HCT116 (cell line): ENCODE measurements around the gene RBCK1. TPM values are rescaled to one million over a fixed set of nuclear protein-coding genes. Genes with fewer than 3 reads are reported as not detected.

Experiments
- ATAC-seq: fragments of 200-7000 bp; cut with Tn5 transposase; 2 replicates; pipeline ENCODE4 v1.9.1; 2020; ENCODE audit warnings: mild to moderate bottlenecking, moderate library complexity
- BruUV-seq: library from RNA; stranded (reverse); fragments of 400-500 nt; replicated peaks from 2 replicates; lab custom pipeline; 2021; lab: Mats Ljungman, UMichigan
- CTCF ChIA-PET: fragments of 300-600 bp; sonication (Branson Sonifier 250); formaldehyde crosslinking; loops from one replicate; lab custom pipeline; 2021; ENCODE audit warnings: antibody characterized with exemption; lab: Charles Lee
- POLR2A ChIA-PET: fragments of 300-600, 350-600 bp; sonication (Branson Sonifier 250); formaldehyde crosslinking; loops from one replicate; lab custom pipeline; 2021; ENCODE audit warnings: antibody characterized with exemption; lab: Charles Lee
- RAD21 ChIA-PET, 2 experiments: fragments of 300-600 bp; sonication (Branson Sonifier 250); formaldehyde crosslinking; loops; one replicate each; lab custom pipeline; 2023; ENCODE audit warnings: low total read pairs in 2 of 2; ENCODE audit not compliant: uncharacterized antibody in 2 of 2, unreplicated experiment in 2 of 2, low non-redundant PET in 1 of 2; lab: Charles Lee
- DNase-seq: peaks from one replicate; pipeline ENCODE4 v3.0.0-alpha.2; 2010; ENCODE audit warnings: low read depth, low spot score
- H2AFZ ChIP-seq: fragments of 200-600 bp; shearing (Covaris generic), sonication (generic); 2 replicates; pipeline ENCODE4 v1.6.1; 2017; ENCODE audit warnings: low read depth, mixed run types, mixed read lengths, antibody characterized with exemption, low read length; ENCODE audit not compliant: poor library complexity, severe bottlenecking
- H3K27ac ChIP-seq: 2 replicates; pipeline ENCODE4 v1.5.1; 2012; ENCODE audit warnings: low read depth, low read length
- H3K27me3 ChIP-seq: fragments of 200-600 bp; sonication (generic); 2 replicates; pipeline ENCODE4 v1.6.1; 2016; ENCODE audit warnings: mixed run types, low read length, mixed read lengths; ENCODE audit not compliant: insufficient read depth
- H3K36me3 ChIP-seq, 2 experiments: fragments of 200-500 bp in 1 of 2; fragments of 200-600 bp in 1 of 2; sonication (Bioruptor generic) in 1 of 2; sonication (generic) in 1 of 2; 2 replicates each; pipeline versions ENCODE4 v1.5.1 to v1.6.1; 2014 to 2016; ENCODE audit warnings: low read length in 2 of 2, inconsistent platforms in 1 of 2, mixed read lengths in 1 of 2, mixed run types in 1 of 2; ENCODE audit not compliant: insufficient read depth in 2 of 2, control insufficient read depth in 1 of 2
- H3K4me1 ChIP-seq, 2 experiments: fragments of 200-600 bp in 1 of 2; sonication (generic) in 1 of 2; 2 replicates each; pipeline versions ENCODE4 v1.5.1 to v1.6.1; 2012 to 2017; ENCODE audit warnings: low read length in 2 of 2, inconsistent platforms in 1 of 2, mild to moderate bottlenecking in 1 of 2, mixed read lengths in 1 of 2, mixed run types in 1 of 2, moderate library complexity in 1 of 2; ENCODE audit not compliant: insufficient read depth in 2 of 2, control insufficient read depth in 1 of 2
- H3K4me2 ChIP-seq: fragments of 200-600 bp; sonication (generic); 2 replicates; pipeline ENCODE4 v1.6.1; 2017; ENCODE audit warnings: mixed run types, low read length, mixed read lengths
- H3K4me3 ChIP-seq, 2 experiments: fragments of 200-600 bp in 1 of 2; sonication (generic) in 1 of 2; replicated peaks in 1 of 2; 2 replicates each; pipeline ENCODE4 v1.5.1; 2011 to 2016; ENCODE audit warnings: low read length in 2 of 2, control low read depth in 1 of 2, low read depth in 1 of 2, mild to moderate bottlenecking in 1 of 2, mixed read lengths in 1 of 2, mixed run types in 1 of 2
- H3K79me2 ChIP-seq: fragments of 200-600 bp; sonication (generic); 2 replicates; pipeline ENCODE4 v1.6.1; 2017; ENCODE audit warnings: mild to moderate bottlenecking, mixed run types, low read length, moderate library complexity, mixed read lengths; ENCODE audit not compliant: insufficient read depth
- H3K9ac ChIP-seq: fragments of 200-600 bp; sonication (generic); 2 replicates; pipeline ENCODE4 v1.6.1; 2016; ENCODE audit warnings: low read length, mixed read lengths
- H3K9me2 ChIP-seq: fragments of 200-600 bp; sonication (generic), shearing (Covaris generic); 2 replicates; pipeline ENCODE4 v1.6.1; 2017; ENCODE audit warnings: mixed run types, mild to moderate bottlenecking, moderate library complexity; ENCODE audit not compliant: insufficient read depth
- H3K9me3 ChIP-seq, 2 experiments: fragments of 200-500 bp in 1 of 2; fragments of 200-600 bp in 1 of 2; sonication (Bioruptor generic) in 1 of 2; sonication (generic) in 1 of 2; 2 replicates each; pipeline ENCODE4 v1.6.1; 2014 to 2017; ENCODE audit warnings: low read length in 2 of 2, mixed read lengths in 2 of 2, inconsistent platforms in 1 of 2, low read depth in 1 of 2, mild to moderate bottlenecking in 1 of 2, mixed run types in 1 of 2, moderate library complexity in 1 of 2; ENCODE audit not compliant: control insufficient read depth in 1 of 2, insufficient read depth in 1 of 2
- H4K20me1 ChIP-seq: fragments of 200-600 bp; sonication (generic), shearing (Covaris generic); 2 replicates; pipeline ENCODE4 v1.6.1; 2017; ENCODE audit warnings: mixed run types, mild to moderate bottlenecking, moderate library complexity; ENCODE audit not compliant: insufficient read depth
- ATF3 ChIP-seq: IDR thresholded peaks from 2 replicates; pipeline ENCODE4 v1.6.1; 2012
- CBX3 ChIP-seq: IDR thresholded peaks from 2 replicates; pipeline ENCODE4 v1.6.1; 2012; ENCODE audit warnings: low read depth
- CEBPB ChIP-seq: IDR thresholded peaks from 2 replicates; pipeline ENCODE4 v1.6.1; 2012; ENCODE audit warnings: low read depth
- CTCF ChIP-seq, 3 experiments: fragments of 200-600 bp in 1 of 3; sonication (generic) in 1 of 3; IDR thresholded peaks in 2 of 3; conservative IDR thresholded peaks in 1 of 3; 2 replicates each; pipeline ENCODE4 v1.5.1; 2012 to 2017; ENCODE audit warnings: low read depth in 2 of 3, low read length in 2 of 3, antibody characterized with exemption in 1 of 3, borderline replicate concordance in 1 of 3, control low read depth in 1 of 3, mild to moderate bottlenecking in 1 of 3, mixed read lengths in 1 of 3, mixed run types in 1 of 3, moderate library complexity in 1 of 3; ENCODE audit not compliant: insufficient read depth in 1 of 3
- EZH2 ChIP-seq: fragments of 200-600 bp; sonication (generic); IDR thresholded peaks from 2 replicates; pipeline ENCODE4 v1.6.1; 2017; ENCODE audit warnings: antibody characterized with exemption, mixed run types
- EZH2phosphoT487 ChIP-seq: fragments of 200-600 bp; IDR thresholded peaks from 2 replicates; pipeline ENCODE4 v1.6.1; 2018; ENCODE audit warnings: antibody characterized with exemption, borderline replicate concordance
- JUND ChIP-seq: IDR thresholded peaks from 2 replicates; pipeline ENCODE4 v1.6.1; 2012
- POLR2A ChIP-seq: IDR thresholded peaks from 2 replicates; pipeline ENCODE4 v1.7.0; 2011; ENCODE audit warnings: borderline replicate concordance; ENCODE audit not compliant: insufficient read depth, insufficient read length; ENCODE audit errors: extremely low read depth
- POLR2AphosphoS5 ChIP-seq: IDR thresholded peaks from 2 replicates; pipeline ENCODE4 v1.6.1; 2011; ENCODE audit warnings: mild to moderate bottlenecking, low read depth, low read length, moderate library complexity
- REST ChIP-seq: IDR thresholded peaks from 2 replicates; pipeline ENCODE4 v1.6.1; 2012; ENCODE audit warnings: low read depth
- SRF ChIP-seq: IDR thresholded peaks from 2 replicates; pipeline ENCODE4 v1.6.1; 2012; ENCODE audit warnings: low read depth
- ZBTB33 ChIP-seq: IDR thresholded peaks from 2 replicates; pipeline ENCODE4 v1.6.1; 2011; ENCODE audit warnings: mild to moderate bottlenecking, low read length, moderate library complexity; ENCODE audit not compliant: insufficient replicate concordance; ENCODE audit errors: extremely low read depth
- ZFX ChIP-seq: fragments of 450-650 bp; IDR thresholded peaks from 2 replicates; pipeline ENCODE4 v1.6.1; 2017
- ZNF274 ChIP-seq: fragments of 200-500 bp; sonication (Bioruptor generic); IDR thresholded peaks from 2 replicates; pipeline ENCODE4 v1.6.1; 2014; ENCODE audit warnings: mild to moderate bottlenecking, low read depth, low read length, inconsistent platforms
- intact Hi-C: fragments of 100-400 bp; cut with micrococcal nuclease; formaldehyde crosslinking; loops from 2 replicates; pipeline ENCODE4 v1.10.0; 2022
- total RNA-seq: library from RNA; stranded (reverse); gene quantifications from one replicate; pipeline ENCODE4 v1.2.1, GENCODE V29; 2021; ENCODE audit not compliant: unreplicated experiment

RBCK1 gene
- total RNA-seq, 1 experiment from 2014 or later: 180 TPM

GRCh38 chr20:384723-385122 lies 23.4 kb upstream of the RBCK1 start:
- H3K9ac ChIP-seq: no peak overlapping the region
- H3K9me3 ChIP-seq: no peaks in the 10 kb centered on the region
- intact Hi-C loops: no loop called here
- no TSS peak for BruUV-seq
- H3K4me3 ChIP-seq: no peak overlapping the region
- POLR2A ChIA-PET: interaction anchor here (1.2 to 29.0 kb wide), 3 partner anchors 14 to 25 kb away, joined by 3 to 779 read pairs (median 639); partner anchors contain the start of gene RBCK1
- peaks cover 8 to 22% of the 10 kb centered on the region in 2 experiments; a peak in 3 of 4 replicates for H3K36me3 ChIP-seq
- RAD21 ChIA-PET: no interaction called here
- H3K27me3 ChIP-seq: no peaks in the 10 kb centered on the region
- no peak for DNase-seq
- H3K4me2 ChIP-seq: no peak overlapping the region
- H4K20me1 ChIP-seq: no peaks in the 10 kb centered on the region
- no peaks in the 10 kb centered on the region for H3K9me2 ChIP-seq
- H3K4me1 ChIP-seq: peaks cover 13 to 17% of the 10 kb centered on the region in 2 experiments
- H3K27ac ChIP-seq: no peak overlapping the region
- peaks cover 46% of the 10 kb centered on the region for H3K79me2 ChIP-seq
- TF ChIP-seq ATF3 (no peak), SRF (no peak), CBX3 (no peak), ZFX (no peak), CTCF (IDR thresholded peaks at IDR 0.05 in 2 of 3, conservative IDR thresholded peaks at IDR 0.05 in 1 of 3; ENCODE audit: borderline replicate concordance in 1 of 3, insufficient read depth in 1 of 3, low read depth in 2 of 3, low read length in 2 of 3) (no peak), POLR2AphosphoS5 (no peak), CEBPB (no peak), POLR2A (no peak), JUND (no peak), ZNF274 (no peak), REST (no peak), ZBTB33 (no peak), EZH2 (no peak), EZH2phosphoT487 (no peak)
- CTCF ChIA-PET: no interaction called here
- no peak overlapping the region for H2AFZ ChIP-seq
- no peak for ATAC-seq
